ENCODE measurements around the gene SLN.
"Not testable (repeated sequence)": the region's sequence is repeated elsewhere in the genome, so short reads cannot be mapped to it uniquely, and the experiment has no call there.

Gene SLN

GRCh38 chr11:107711861-107712755, at the start of gene SLN:
Gene SLN, minus strand, starts transcription at chr11:107712056.
- Mint-ChIP-seq H3K4me3 (no peak within 1 kb of the TSS), H3K27ac (no peak within 1 kb of the TSS), H3K36me3 (no peaks in the 10 kb centered on the region), H3K4me1 (no peaks in the 10 kb centered on the region), H3K9me3 (peaks cover 6% of the 10 kb centered on the region in 2 donors), H3K27me3 (peaks cover 38 to 45% of the 10 kb centered on the region in 2 donors)
- no peak for DNase-seq
- no peak for ATAC-seq (replicated peaks)

GRCh38 chr11:107758719-107759355, 47.0 kb upstream of the SLN start:
- not testable (repeated sequence) for H3K4me1 Mint-ChIP-seq

GRCh38 chr11:107757661-107758060, 45.8 kb upstream of the SLN start:
- Mint-ChIP-seq H3K27ac (no peak overlapping the region), H3K36me3 (peaks cover 0 to 2% of the 10 kb centered on the region in 2 donors), H3K9me3 (peaks cover 0 to 4% of the 10 kb centered on the region in 2 donors), H3K27me3 (peaks cover 30 to 47% of the 10 kb centered on the region in 2 donors), H3K4me1 (no peaks in the 10 kb centered on the region), H3K4me3 (no peak overlapping the region)
- no peak for DNase-seq
- no peak for ATAC-seq (replicated peaks)

More at GRCh38 chr11:107758719-107759355, 47.0 kb upstream of the SLN start:
- H3K27ac Mint-ChIP-seq; H3K36me3 Mint-ChIP-seq; H3K4me3 Mint-ChIP-seq; DNase-seq; ATAC-seq (replicated peaks); H3K9me3 Mint-ChIP-seq: not testable (repeated sequence)
- peaks cover 34 to 55% of the 10 kb centered on the region in 2 donors for H3K27me3 Mint-ChIP-seq

- Mint-ChIP-seq H3K27me3 (peaks cover 24 to 37% of the 10 kb centered on the region in 2 donors), H3K36me3 (peaks cover 0 to 2% of the 10 kb centered on the region in 2 donors), H3K4me1 (no peaks in the 10 kb centered on the region), H3K4me3 (no peak overlapping the region), H3K9me3 (peaks cover 0 to 4% of the 10 kb centered on the region in 2 donors), H3K27ac (no peak overlapping the region)
- ATAC-seq (replicated peaks), result no peak
- no peak for DNase-seq
Measured at GRCh38 chr11:107756553-107756952, 44.7 kb upstream of the SLN start.

- no peaks in the 10 kb centered on the region for H3K36me3 Mint-ChIP-seq
- H3K27me3 Mint-ChIP-seq, result peaks cover 25 to 36% of the 10 kb centered on the region in 2 donors
- ATAC-seq (replicated peaks) (no peak), DNase-seq (no peak)
- no peaks in the 10 kb centered on the region for H3K4me1 Mint-ChIP-seq
- no peaks in the 10 kb centered on the region for H3K9me3 Mint-ChIP-seq
- no peak overlapping the region for H3K27ac Mint-ChIP-seq
- no peak overlapping the region for H3K4me3 Mint-ChIP-seq
Measured at GRCh38 chr11:107752949-107753822, 41.3 kb upstream of the SLN start.

GRCh38 chr11:107752508-107752907, 40.7 kb upstream of the SLN start:
- H3K27ac Mint-ChIP-seq, result no peak overlapping the region
- H3K36me3 Mint-ChIP-seq, result no peaks in the 10 kb centered on the region
- ATAC-seq (replicated peaks), result no peak
- no peaks in the 10 kb centered on the region for H3K9me3 Mint-ChIP-seq
- H3K4me1 Mint-ChIP-seq, result no peaks in the 10 kb centered on the region
- DNase-seq, result no peak
- no peak overlapping the region for H3K4me3 Mint-ChIP-seq
- H3K27me3 Mint-ChIP-seq, result peaks cover 25 to 35% of the 10 kb centered on the region in 2 donors

GRCh38 chr11:107751082-107751481, 39.2 kb upstream of the SLN start:
- no peak for DNase-seq
- Mint-ChIP-seq H3K27me3 (peaks cover 23 to 25% of the 10 kb centered on the region in 2 donors), H3K4me3 (no peak overlapping the region), H3K36me3 (no peaks in the 10 kb centered on the region), H3K9me3 (no peaks in the 10 kb centered on the region), H3K27ac (no peak overlapping the region), H3K4me1 (no peaks in the 10 kb centered on the region)
- no peak for ATAC-seq (replicated peaks)

GRCh38 chr11:107750313-107750712, 38.5 kb upstream of the SLN start:
- H3K27me3 Mint-ChIP-seq, result peaks cover 25 to 26% of the 10 kb centered on the region in 2 donors

GRCh38 chr11:107747622-107748021, 35.8 kb upstream of the SLN start:
- no peak overlapping the region for H3K27ac Mint-ChIP-seq
- no peak overlapping the region for H3K4me3 Mint-ChIP-seq
- no peaks in the 10 kb centered on the region for H3K4me1 Mint-ChIP-seq
- peaks cover 25 to 34% of the 10 kb centered on the region in 2 donors for H3K27me3 Mint-ChIP-seq
- ATAC-seq (replicated peaks) (no peak), DNase-seq (no peak)
- H3K9me3 Mint-ChIP-seq, result no peaks in the 10 kb centered on the region
- no peaks in the 10 kb centered on the region for H3K36me3 Mint-ChIP-seq

More at GRCh38 chr11:107750313-107750712, 38.5 kb upstream of the SLN start:
- Mint-ChIP-seq H3K36me3 (no peaks in the 10 kb centered on the region), H3K4me1 (no peaks in the 10 kb centered on the region), H3K4me3 (no peak overlapping the region), H3K27ac (no peak overlapping the region), H3K9me3 (no peaks in the 10 kb centered on the region)
- ATAC-seq (replicated peaks) (no peak), DNase-seq (no peak)

GRCh38 chr11:107744736-107745135, 32.9 kb upstream of the SLN start:
- Mint-ChIP-seq H3K27ac (no peak overlapping the region), H3K36me3 (no peaks in the 10 kb centered on the region), H3K4me3 (no peak overlapping the region), H3K9me3 (no peaks in the 10 kb centered on the region), H3K27me3 (peaks cover 40 to 44% of the 10 kb centered on the region in 2 donors), H3K4me1 (peaks cover 0 to 4% of the 10 kb centered on the region in 2 donors)
- DNase-seq (no peak), ATAC-seq (replicated peaks) (no peak)

- Mint-ChIP-seq H3K4me3 (no peak overlapping the region), H3K9me3 (no peaks in the 10 kb centered on the region), H3K27me3 (peaks cover 47 to 50% of the 10 kb centered on the region in 2 donors), H3K27ac (no peak overlapping the region), H3K36me3 (no peaks in the 10 kb centered on the region), H3K4me1 (peaks cover 0 to 4% of the 10 kb centered on the region in 2 donors)
- no peak for ATAC-seq (replicated peaks)
- DNase-seq, result no peak
Measured at GRCh38 chr11:107743191-107743590, 31.3 kb upstream of the SLN start.

GRCh38 chr11:107741044-107741823, 29.4 kb upstream of the SLN start:
- no peak overlapping the region for H3K4me3 Mint-ChIP-seq
- DNase-seq (peak; percentile 3), ATAC-seq (replicated peaks) (peak; percentile 90 to 94)
- H3K4me1 Mint-ChIP-seq, result peaks cover 0 to 4% of the 10 kb centered on the region in 2 donors
- no peaks in the 10 kb centered on the region for H3K36me3 Mint-ChIP-seq
- no peak overlapping the region for H3K27ac Mint-ChIP-seq
- no peaks in the 10 kb centered on the region for H3K9me3 Mint-ChIP-seq
- peaks cover 39 to 47% of the 10 kb centered on the region in 2 donors for H3K27me3 Mint-ChIP-seq

GRCh38 chr11:107740271-107740670, 28.4 kb upstream of the SLN start:
- Mint-ChIP-seq H3K27me3 (peaks cover 43 to 46% of the 10 kb centered on the region in 2 donors), H3K9me3 (no peaks in the 10 kb centered on the region), H3K27ac (no peak overlapping the region), H3K4me3 (no peak overlapping the region), H3K36me3 (no peaks in the 10 kb centered on the region), H3K4me1 (peaks cover 0 to 4% of the 10 kb centered on the region in 2 donors)
- DNase-seq (no peak), ATAC-seq (replicated peaks) (no peak)
